ENCODE measurements around the gene HMGB1. TPM values are rescaled to one million over a fixed set of nuclear protein-coding genes. Genes with fewer than 3 reads are reported as not detected.

The HMGB1 gene
- total and polyA plus RNA-seq, 2 donors from 2014 or later: 247 to 264 TPM

- Histone ChIP-seq H3K36me3 (ENCODE audit: control insufficient read depth in 2 of 3, insufficient read depth in 3 of 3, low read length in 3 of 3) (no peaks in the 10 kb centered on the region), H3K9me3 (ENCODE audit: control insufficient read depth in 2 of 3, insufficient read depth in 1 of 3, low read length in 3 of 3) (no peaks in the 10 kb centered on the region), H3K27ac (ENCODE audit: low read depth in 2 of 2, low read length in 2 of 2) (no peak overlapping the region), H3K4me1 (ENCODE audit: control insufficient read depth in 2 of 3, insufficient read depth in 2 of 3, low read depth in 1 of 3, low read length in 3 of 3) (no peaks in the 10 kb centered on the region), H3K4me3 (ENCODE audit: low read length in 3 of 3) (no peak overlapping the region), H3K9ac (ENCODE audit: low read length in 3 of 3) (no peak overlapping the region), H3K27me3 (ENCODE audit: control insufficient read depth, insufficient read depth, low read length) (no peaks in the 10 kb centered on the region)
- FAIRE-seq (no peak), DNase-seq (no peak)
- intact Hi-C loops (cut with DNase I): no loop called here
- no peak for TF ChIP-seq CTCF (IDR thresholded peaks at IDR 0.05; ENCODE audit: borderline replicate concordance, extremely low read depth, insufficient read depth)
Observed at GRCh38 chr13:30509254-30510050, 43.7 kb upstream of the HMGB1 start.

- H3K27ac ChIP-seq (ENCODE audit: low read depth in 2 of 2, low read length in 2 of 2): no peak overlapping the region
- H3K4me1 ChIP-seq (ENCODE audit: control insufficient read depth in 2 of 3, insufficient read depth in 2 of 3, low read depth in 1 of 3, low read length in 3 of 3): no peaks in the 10 kb centered on the region
- no peak overlapping the region for H3K9ac ChIP-seq (ENCODE audit: low read length in 3 of 3)
- FAIRE-seq (no peak), DNase-seq (no peak)
- H3K27me3 ChIP-seq (ENCODE audit: control insufficient read depth, insufficient read depth, low read length): no peaks in the 10 kb centered on the region
- H3K36me3 ChIP-seq (ENCODE audit: control insufficient read depth in 2 of 3, insufficient read depth in 3 of 3, low read length in 3 of 3): no peaks in the 10 kb centered on the region
- no peak overlapping the region for H3K4me3 ChIP-seq (ENCODE audit: low read length in 3 of 3)
- intact Hi-C loops (cut with DNase I): no loop called here
- TF ChIP-seq CTCF (IDR thresholded peaks at IDR 0.05; ENCODE audit: borderline replicate concordance, extremely low read depth, insufficient read depth): no peak
- H3K9me3 ChIP-seq (ENCODE audit: control insufficient read depth in 2 of 3, insufficient read depth in 1 of 3, low read length in 3 of 3): no peaks in the 10 kb centered on the region
Observed at GRCh38 chr13:30504081-30504480, 38.3 kb upstream of the HMGB1 start.

GRCh38 chr13:30502237-30502636 is 36.5 kb upstream of the HMGB1 start:
- Histone ChIP-seq H3K36me3 (ENCODE audit: control insufficient read depth in 2 of 3, insufficient read depth in 3 of 3, low read length in 3 of 3) (no peaks in the 10 kb centered on the region), H3K27me3 (ENCODE audit: control insufficient read depth, insufficient read depth, low read length) (no peaks in the 10 kb centered on the region), H3K9ac (ENCODE audit: low read length in 3 of 3) (no peak overlapping the region), H3K9me3 (ENCODE audit: control insufficient read depth in 2 of 3, insufficient read depth in 1 of 3, low read length in 3 of 3) (no peaks in the 10 kb centered on the region), H3K4me1 (ENCODE audit: control insufficient read depth in 2 of 3, insufficient read depth in 2 of 3, low read depth in 1 of 3, low read length in 3 of 3) (no peaks in the 10 kb centered on the region), H3K27ac (ENCODE audit: low read depth in 2 of 2, low read length in 2 of 2) (no peak overlapping the region), H3K4me3 (ENCODE audit: low read length in 3 of 3) (no peak overlapping the region)
- no peak for FAIRE-seq
- no peak for TF ChIP-seq CTCF (IDR thresholded peaks at IDR 0.05; ENCODE audit: borderline replicate concordance, extremely low read depth, insufficient read depth)
- intact Hi-C loops (cut with DNase I): no loop called here
- no peak for DNase-seq

All from kidney (tissue), 14 donors.